Measurements from ENCODE around the gene EIF3K. TPM values are rescaled to one million over a fixed set of nuclear protein-coding genes. Genes with fewer than 3 reads are reported as not detected.
A peak's percentile ranks its signal among the peaks of the same experiment; 100 is the strongest.

The EIF3K gene
- total RNA-seq, 1 experiment from 2014 or later: 2,011 TPM

DNA sequence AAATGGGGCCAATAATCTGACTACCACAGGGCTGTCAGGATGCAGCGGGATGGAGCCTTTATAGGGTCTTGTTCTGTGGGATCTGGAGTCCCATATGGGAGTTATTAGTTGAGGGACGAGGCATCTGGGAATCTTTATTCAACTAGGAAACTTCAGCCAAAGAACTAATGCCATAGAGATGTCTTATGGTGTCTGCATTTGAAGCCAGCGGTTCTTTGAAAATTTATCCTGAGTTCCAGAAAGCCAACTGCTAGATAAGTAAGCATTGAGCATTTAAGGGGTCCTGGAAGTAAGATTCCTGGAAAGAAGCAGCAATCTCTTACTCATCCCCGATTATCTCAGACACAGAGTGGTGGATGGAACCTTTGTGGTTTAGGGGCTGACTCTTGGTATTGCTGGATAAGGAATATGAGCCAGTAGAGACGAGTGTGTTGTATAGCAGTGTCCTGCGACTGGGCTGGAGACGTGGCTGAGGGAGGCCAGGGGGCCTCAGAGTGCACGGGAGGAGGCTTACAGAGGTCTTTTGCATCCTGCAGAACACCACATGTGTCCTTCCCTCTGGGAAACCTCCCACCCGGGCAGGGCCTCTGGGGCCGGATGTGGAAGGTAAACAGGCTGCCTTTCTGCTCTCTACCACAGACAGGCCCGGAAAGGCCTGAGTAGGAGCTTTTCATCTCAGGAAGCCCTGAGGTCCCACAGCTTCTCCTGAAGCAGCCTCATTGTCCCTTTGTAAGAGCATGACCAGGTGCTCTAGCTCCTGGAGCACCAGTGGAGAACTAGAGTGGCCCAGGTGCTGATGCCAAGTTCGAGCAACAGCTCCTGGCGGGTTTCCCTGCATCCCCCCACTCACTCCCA is 57.3 kb downstream of the EIF3K start:
- POLR2A ChIA-PET: interaction anchor here (0.6 to 1.3 kb wide), 5 partner anchors 13 to 863 kb away, joined by 3 read pairs; no protein-coding TSS in a partner anchor

DNA sequence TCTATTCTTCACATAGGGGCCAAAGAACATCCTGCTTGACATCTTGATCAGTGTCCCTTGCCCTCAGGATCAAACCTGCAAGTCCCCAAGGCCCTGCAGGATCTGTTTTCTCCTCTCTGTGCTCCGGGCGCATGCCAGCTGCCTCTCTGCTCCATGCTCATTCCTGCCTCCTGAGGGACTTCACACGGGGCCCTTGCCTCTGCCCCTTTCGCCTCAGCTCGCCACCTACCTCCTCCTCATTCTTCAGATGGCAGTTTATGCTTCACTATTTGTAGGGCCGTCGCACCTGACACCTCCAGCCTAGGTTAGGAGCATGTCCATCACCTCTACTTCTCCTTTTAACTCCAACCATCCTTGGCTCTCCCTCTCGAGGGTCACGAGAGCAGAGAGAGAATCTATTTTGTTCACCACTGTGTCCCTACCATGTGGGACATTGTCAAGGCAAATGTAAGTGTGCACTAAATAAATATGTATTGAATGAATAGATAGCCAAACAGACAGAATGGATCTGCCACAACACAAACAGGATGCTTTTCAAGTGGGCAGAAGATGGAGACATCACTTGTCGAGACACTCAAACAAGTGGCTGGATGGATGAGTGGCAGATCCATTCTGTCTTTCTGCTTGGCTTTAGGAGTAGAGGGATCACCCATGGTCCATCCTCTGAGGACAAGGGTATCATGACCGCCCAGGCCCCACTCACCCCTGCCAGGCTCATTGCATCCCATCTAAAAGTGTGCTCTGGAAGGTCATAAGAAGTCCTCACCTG is 58.1 kb downstream of the EIF3K start:
- intact Hi-C loops (cut with micrococcal nuclease; ENCODE audit: unreplicated experiment): no loop called here
- TF ChIP-seq TCF7L2 (IDR thresholded peaks at IDR 0.05; ENCODE audit: low read depth, low read length) (no peak), POLR2AphosphoS5 (IDR thresholded peaks at IDR 0.05; ENCODE audit: low read depth, low read length) (no peak), SIN3A (IDR thresholded peaks at IDR 0.05; ENCODE audit: borderline replicate concordance, insufficient read depth, low read depth, low read length) (no peak)
- TF ChIP-seq, protein P1, sequence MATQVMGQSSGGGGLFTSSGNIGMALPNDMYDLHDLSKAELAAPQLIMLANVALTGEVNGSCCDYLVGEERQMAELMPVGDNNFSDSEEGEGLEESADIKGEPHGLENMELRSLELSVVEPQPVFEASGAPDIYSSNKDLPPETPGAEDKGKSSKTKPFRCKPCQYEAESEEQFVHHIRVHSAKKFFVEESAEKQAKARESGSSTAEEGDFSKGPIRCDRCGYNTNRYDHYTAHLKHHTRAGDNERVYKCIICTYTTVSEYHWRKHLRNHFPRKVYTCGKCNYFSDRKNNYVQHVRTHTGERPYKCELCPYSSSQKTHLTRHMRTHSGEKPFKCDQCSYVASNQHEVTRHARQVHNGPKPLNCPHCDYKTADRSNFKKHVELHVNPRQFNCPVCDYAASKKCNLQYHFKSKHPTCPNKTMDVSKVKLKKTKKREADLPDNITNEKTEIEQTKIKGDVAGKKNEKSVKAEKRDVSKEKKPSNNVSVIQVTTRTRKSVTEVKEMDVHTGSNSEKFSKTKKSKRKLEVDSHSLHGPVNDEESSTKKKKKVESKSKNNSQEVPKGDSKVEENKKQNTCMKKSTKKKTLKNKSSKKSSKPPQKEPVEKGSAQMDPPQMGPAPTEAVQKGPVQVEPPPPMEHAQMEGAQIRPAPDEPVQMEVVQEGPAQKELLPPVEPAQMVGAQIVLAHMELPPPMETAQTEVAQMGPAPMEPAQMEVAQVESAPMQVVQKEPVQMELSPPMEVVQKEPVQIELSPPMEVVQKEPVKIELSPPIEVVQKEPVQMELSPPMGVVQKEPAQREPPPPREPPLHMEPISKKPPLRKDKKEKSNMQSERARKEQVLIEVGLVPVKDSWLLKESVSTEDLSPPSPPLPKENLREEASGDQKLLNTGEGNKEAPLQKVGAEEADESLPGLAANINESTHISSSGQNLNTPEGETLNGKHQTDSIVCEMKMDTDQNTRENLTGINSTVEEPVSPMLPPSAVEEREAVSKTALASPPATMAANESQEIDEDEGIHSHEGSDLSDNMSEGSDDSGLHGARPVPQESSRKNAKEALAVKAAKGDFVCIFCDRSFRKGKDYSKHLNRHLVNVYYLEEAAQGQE (IDR thresholded peaks at IDR 0.05; ENCODE audit: insufficient read depth in 1 of 2, low read depth in 2 of 2, low read length in 1 of 2): no peak
- TF ChIP-seq, protein P2, sequence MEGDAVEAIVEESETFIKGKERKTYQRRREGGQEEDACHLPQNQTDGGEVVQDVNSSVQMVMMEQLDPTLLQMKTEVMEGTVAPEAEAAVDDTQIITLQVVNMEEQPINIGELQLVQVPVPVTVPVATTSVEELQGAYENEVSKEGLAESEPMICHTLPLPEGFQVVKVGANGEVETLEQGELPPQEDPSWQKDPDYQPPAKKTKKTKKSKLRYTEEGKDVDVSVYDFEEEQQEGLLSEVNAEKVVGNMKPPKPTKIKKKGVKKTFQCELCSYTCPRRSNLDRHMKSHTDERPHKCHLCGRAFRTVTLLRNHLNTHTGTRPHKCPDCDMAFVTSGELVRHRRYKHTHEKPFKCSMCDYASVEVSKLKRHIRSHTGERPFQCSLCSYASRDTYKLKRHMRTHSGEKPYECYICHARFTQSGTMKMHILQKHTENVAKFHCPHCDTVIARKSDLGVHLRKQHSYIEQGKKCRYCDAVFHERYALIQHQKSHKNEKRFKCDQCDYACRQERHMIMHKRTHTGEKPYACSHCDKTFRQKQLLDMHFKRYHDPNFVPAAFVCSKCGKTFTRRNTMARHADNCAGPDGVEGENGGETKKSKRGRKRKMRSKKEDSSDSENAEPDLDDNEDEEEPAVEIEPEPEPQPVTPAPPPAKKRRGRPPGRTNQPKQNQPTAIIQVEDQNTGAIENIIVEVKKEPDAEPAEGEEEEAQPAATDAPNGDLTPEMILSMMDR (IDR thresholded peaks at IDR 0.05): no peak
- Histone ChIP-seq H3K36me3 (ENCODE audit: control insufficient read depth, insufficient read depth, low read length) (0 out of 2 replicates have a peak, but pooled peaks cover 7% of the 10 kb centered on the region), H3K4me1 (ENCODE audit: control insufficient read depth, insufficient read depth, low read length) (peaks cover 92% of the 10 kb centered on the region), H3K4me3 (ENCODE audit: low read depth in 2 of 2, low read length in 2 of 2) (no peak overlapping the region), H3K27me3 (ENCODE audit: control insufficient read depth, insufficient read depth, low read length) (no peaks in the 10 kb centered on the region), H3K27ac (ENCODE audit: low read length) (peak overlapping the region; percentile 98), H3K9me3 (ENCODE audit: control insufficient read depth, insufficient read depth, low read depth, low read length) (no peaks in the 10 kb centered on the region)
- ChIA-PET POLR2A (interaction anchor here (0.6 to 1.3 kb wide), 4 partner anchors 14 to 863 kb away, joined by 3 read pairs; no protein-coding TSS in a partner anchor), CTCF (no interaction called here)
- in situ Hi-C loops (cut with HindIII; ENCODE audit: low pct_unique_long_range_greater_than_20kb, low sequenced_read_pairs): no loop called here
- ATAC-seq (peak; percentile 3; the same call in 1 of the 2 replicates), DNase-seq (ENCODE audit: low read depth, low spot score) (no peak)
- BruUV-seq (replicated peaks): no TSS peak

More for the DNA sequence above, 57.3 kb downstream of the EIF3K start:
- H3K4me1 ChIP-seq (ENCODE audit: control insufficient read depth, insufficient read depth, low read length): peaks cover 92% of the 10 kb centered on the region
- in situ Hi-C loops (cut with HindIII; ENCODE audit: low pct_unique_long_range_greater_than_20kb, low sequenced_read_pairs) (no loop called here), intact Hi-C loops (cut with micrococcal nuclease; ENCODE audit: unreplicated experiment) (no loop called here)
- CTCF ChIA-PET: no interaction called here
- peak overlapping the region; percentile 98 for H3K27ac ChIP-seq (ENCODE audit: low read length)
- no peaks in the 10 kb centered on the region for H3K27me3 ChIP-seq (ENCODE audit: control insufficient read depth, insufficient read depth, low read length)
- DNase-seq (ENCODE audit: low read depth, low spot score) (no peak), ATAC-seq (peak; percentile 53)
- no TSS peak for BruUV-seq (replicated peaks)
- TF ChIP-seq, protein P2 (IDR thresholded peaks at IDR 0.05): no peak
- TF ChIP-seq SIN3A (IDR thresholded peaks at IDR 0.05; ENCODE audit: borderline replicate concordance, insufficient read depth, low read depth, low read length): no peak
- peak; percentile 59; the same call in 1 of the 2 replicates for TF ChIP-seq TCF7L2 (IDR thresholded peaks at IDR 0.05; ENCODE audit: low read depth, low read length)
- TF ChIP-seq POLR2AphosphoS5 (IDR thresholded peaks at IDR 0.05; ENCODE audit: low read depth, low read length): no peak
- TF ChIP-seq, protein P1 (IDR thresholded peaks at IDR 0.05; ENCODE audit: insufficient read depth in 1 of 2, low read depth in 2 of 2, low read length in 1 of 2): no peak
- peak overlapping the region in 1 of 2 experiments; percentile 1; a peak in 1 of 4 replicates for H3K4me3 ChIP-seq (ENCODE audit: low read depth in 2 of 2, low read length in 2 of 2)
- no peaks in the 10 kb centered on the region for H3K9me3 ChIP-seq (ENCODE audit: control insufficient read depth, insufficient read depth, low read depth, low read length)
- H3K36me3 ChIP-seq (ENCODE audit: control insufficient read depth, insufficient read depth, low read length): 0 out of 2 replicates have a peak, but pooled peaks cover 7% of the 10 kb centered on the region
